Adrenal gland (tissue), 12 donors: Measurements from ENCODE around the gene ENOX1. TPM values are rescaled to one million over a fixed set of nuclear protein-coding genes. Genes with fewer than 3 reads are reported as not detected.
A peak's percentile ranks its signal among the peaks of the same experiment; 100 is the strongest.

Experiments
- DNase-seq, 7 donors: peaks; one replicate each; pipeline ENCODE4 v3.0.0-alpha.2; 2019 to 2020
- H3K27ac ChIP-seq, 5 donors: fragments of 200-600 bp; sonication (generic) in 4 of 5; 1 replicate in 3 of 5; 2 replicates in 2 of 5; pipeline versions ENCODE4 v1.5.1 to v1.8.0; 2016 to 2020; ENCODE audit warnings: mild to moderate bottlenecking in 1 of 5
- H3K27me3 ChIP-seq: fragments of 200-600 bp; 2 replicates; pipeline ENCODE4 v1.8.0; 2021
- H3K36me3 ChIP-seq, 2 donors: fragments of 200-600 bp; replicated peaks in 1 of 2; 1 replicate in 1 of 2; 2 replicates in 1 of 2; pipeline versions ENCODE4 v1.5.1 to v1.8.0; 2018 to 2022
- H3K4me1 ChIP-seq, 2 donors: fragments of 200-600 bp; replicated peaks in 1 of 2; 1 replicate in 1 of 2; 2 replicates in 1 of 2; pipeline versions ENCODE4 v1.5.1 to v1.8.0; 2018 to 2021
- H3K4me3 ChIP-seq, 4 donors: fragments of 200-600 bp; sonication (generic) in 3 of 4; one replicate each; pipeline ENCODE4 v1.5.1; 2016 to 2018
- H3K9me3 ChIP-seq, 3 donors: fragments of 200-600 bp; sonication (generic) in 1 of 3; replicated peaks in 1 of 3; 1 replicate in 2 of 3; 2 replicates in 1 of 3; pipeline versions ENCODE4 v1.5.1 to v1.8.0; 2016 to 2021
- CTCF ChIP-seq, 6 experiments: fragments of 450-650 bp in 4 of 6; fragments of 200-600 bp in 2 of 6; sonication (generic) in 1 of 6; IDR thresholded peaks; 1 replicate in 5 of 6; 2 replicates in 1 of 6; pipeline versions ENCODE4 v1.5.1 to v1.8.0; 2016 to 2021; ENCODE audit warnings: antibody characterized with exemption in 6 of 6, mild to moderate bottlenecking in 2 of 6, moderate library complexity in 1 of 6
- POLR2A ChIP-seq, 2 donors: fragments of 450-650 bp; IDR thresholded peaks; one replicate each; pipeline ENCODE4 v1.6.1; 2017; ENCODE audit warnings: antibody characterized with exemption in 2 of 2, mild to moderate bottlenecking in 2 of 2, moderate library complexity in 1 of 2
- WGBS, 4 donors: extraction: QIAGEN DNeasy Blood & Tissue Kit in 2 of 4; methylation state at CpG; one replicate each; pipeline versions ENCODE4 v1.1.5 to v1.1.7; 2013 to 2017; 5-methylcytosine and 5-hydroxymethylcytosine counted together
- intact Hi-C, 2 donors: fragments of 100-400 bp; cut with DNase I; formaldehyde crosslinking; loops; one replicate each; pipeline versions ENCODE4 v1.14.1 to v1.15.0; 2022 to 2023
- polyA plus RNA-seq, 3 donors: library from polyadenylated mRNA; stranded (reverse); fragments of 200-250 nt in 2 of 3; fragments of 350-450 nt in 1 of 3; fragmentation: Illumina TruSeq in 1 of 3; extraction: RNeasy Lipid Tissue Mini Kit (QIAGEN cat#74804) in 1 of 3; gene quantifications; one replicate each; pipeline ENCODE4 v1.2.3, GENCODE V29; 2013 to 2014
- total RNA-seq, 9 donors: library from RNA; depleted of rRNA in 4 of 9; stranded (reverse); fragments of >200 nt in 4 of 9; fragments of 120-200 nt in 1 of 9; fragmentation: NEBNext Ultra II Directional in 1 of 9; extraction: Animal tissue kit (Norgen Biotek cat#: 25700) in 1 of 9; gene quantifications; one replicate each; pipeline versions ENCODE4 v1.1.0 to v1.2.4, GENCODE V29; 2013 to 2023
- donor health status: healthy with polysubstance abuse.
- donor health status: Bipolar disorder and iron deficiency.
- donor health status: DM: yes; HTN: yes; CAD: no.
- donor health status: DM: no; HTN: no; CAD: no.
- donor health status: DM: no; HTN: no; CAD: no.
- donor health status: DM: yes; HTN: yes; CAD: no.

The ENOX1 gene
- total and polyA plus RNA-seq, 12 donors: 0.25 to 5.8 (median 1.6) TPM

- no peaks in the 10 kb centered on the region for H3K9me3 ChIP-seq
- TF ChIP-seq CTCF (IDR thresholded peaks at IDR 0.05) (no peak), POLR2A (IDR thresholded peaks at IDR 0.05) (no peak)
- H3K36me3 ChIP-seq: no peaks in the 10 kb centered on the region
- no peaks in the 10 kb centered on the region for H3K27me3 ChIP-seq
- WGBS, 4 donors: 56 to 70% (median 63%) methylated on average over 6 of the region's 6 CpGs
- intact Hi-C loops: no loop called here
- DNase-seq: no peak
- H3K27ac ChIP-seq: no peak overlapping the region
- H3K4me3 ChIP-seq: no peak overlapping the region
- no peaks in the 10 kb centered on the region for H3K4me1 ChIP-seq
Measured at GRCh38 chr13:43331672-43332071, 455.1 kb downstream of the ENOX1 start.

DNA sequence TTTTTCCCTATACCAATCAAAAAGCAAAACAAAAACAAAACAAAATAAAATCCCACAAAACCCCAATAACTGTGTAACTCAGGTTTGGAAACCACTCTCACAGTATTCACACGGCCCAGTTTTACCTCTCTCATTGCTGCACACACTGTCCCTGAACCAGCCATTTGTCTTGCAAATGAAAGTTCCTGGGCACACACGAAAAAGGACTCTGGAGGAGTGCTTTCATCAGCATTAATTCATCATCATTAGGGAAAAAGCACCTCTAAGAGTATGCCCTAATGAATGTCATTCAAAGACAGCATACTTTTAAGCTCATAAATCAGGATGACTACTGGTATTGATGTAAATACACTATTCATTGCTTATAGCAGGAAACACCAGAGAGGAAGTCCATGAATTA is 457.1 kb downstream of the ENOX1 start:
- Histone ChIP-seq H3K9me3 (no peaks in the 10 kb centered on the region), H3K27ac (no peak overlapping the region), H3K4me1 (no peaks in the 10 kb centered on the region), H3K36me3 (no peaks in the 10 kb centered on the region), H3K4me3 (no peak overlapping the region), H3K27me3 (no peaks in the 10 kb centered on the region)
- intact Hi-C loops: no loop called here
- 35 to 41% (median 36%) methylated on average over 2 of the region's 2 CpGs for WGBS, 4 donors
- DNase-seq: peak in 1 of 7 donors; percentile 31
- TF ChIP-seq CTCF (IDR thresholded peaks at IDR 0.05) (no peak), POLR2A (IDR thresholded peaks at IDR 0.05) (no peak)

DNA sequence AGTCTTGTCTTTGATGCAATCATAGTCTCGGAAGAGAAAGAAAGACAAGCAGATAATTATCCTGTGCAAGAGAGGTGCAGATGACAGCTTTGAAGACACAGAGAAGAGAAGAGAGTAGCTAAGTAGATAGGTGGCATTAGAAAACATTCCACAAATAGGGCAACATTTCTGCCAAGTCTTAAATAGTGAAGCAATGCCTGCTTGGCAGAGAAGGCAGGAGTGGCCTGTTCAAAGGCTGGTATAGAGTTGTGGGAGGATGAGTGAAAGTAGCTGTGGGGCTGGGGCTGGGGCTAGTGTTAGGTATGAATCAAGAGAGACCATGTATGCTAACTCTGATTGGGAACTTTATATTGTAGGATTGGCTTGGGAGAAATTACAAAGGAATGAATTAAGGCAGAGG is 457.9 kb downstream of the ENOX1 start:
- TF ChIP-seq POLR2A (IDR thresholded peaks at IDR 0.05) (no peak), CTCF (IDR thresholded peaks at IDR 0.05) (no peak)
- H3K36me3 ChIP-seq: no peaks in the 10 kb centered on the region
- intact Hi-C loops: no loop called here
- H3K27me3 ChIP-seq: no peaks in the 10 kb centered on the region
- H3K4me1 ChIP-seq: no peaks in the 10 kb centered on the region
- no peaks in the 10 kb centered on the region for H3K9me3 ChIP-seq
- H3K27ac ChIP-seq: no peak overlapping the region
- no peak overlapping the region for H3K4me3 ChIP-seq
- 68 to 84% (median 81%) methylated on average over 1 of the region's 1 CpG for WGBS, 4 donors
- DNase-seq: no peak

DNA sequence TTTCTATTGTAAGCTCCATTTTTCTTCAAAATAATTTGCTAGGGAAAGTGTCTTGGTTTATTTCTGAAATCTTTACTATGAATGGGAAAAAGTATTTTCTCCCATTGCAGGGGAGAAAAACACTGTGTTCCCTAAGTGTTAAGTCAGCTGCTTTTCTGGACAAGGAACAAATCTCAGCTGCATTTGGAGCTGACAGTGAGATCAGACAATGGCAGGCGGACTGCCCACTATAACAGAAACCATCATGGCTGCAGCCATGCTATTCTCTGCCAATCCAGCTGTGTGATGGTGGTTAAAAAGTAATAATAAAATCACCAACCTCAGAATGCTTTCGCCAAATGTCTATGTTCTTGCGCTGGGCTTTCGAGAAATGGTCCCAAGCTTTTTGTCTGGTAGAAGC is 460.7 kb downstream of the ENOX1 start:
- no peaks in the 10 kb centered on the region for H3K4me1 ChIP-seq
- intact Hi-C loops: no loop called here

More for the DNA sequence above, 460.7 kb downstream of the ENOX1 start:
- TF ChIP-seq CTCF (IDR thresholded peaks at IDR 0.05) (no peak), POLR2A (IDR thresholded peaks at IDR 0.05) (no peak)
- 97 to 100% (median 98%) methylated on average over 4 of the region's 4 CpGs for WGBS, 4 donors
- Histone ChIP-seq H3K4me3 (no peak overlapping the region), H3K27me3 (no peaks in the 10 kb centered on the region), H3K9me3 (no peaks in the 10 kb centered on the region), H3K36me3 (no peaks in the 10 kb centered on the region), H3K27ac (no peak overlapping the region)
- DNase-seq: no peak
